Activated naive CD4-positive, alpha-beta T cell treated with anti-CD3 and anti-CD28 coated beads, Interleukin-2, amount 10 ng/mL, durations not matched to agents 7 days and 5 days (primary cell): ENCODE measurements around the gene ARF5.

Experiments
- CTCF ChIA-PET: fragments of 350-600 bp; sonication (Branson Sonifier 250); formaldehyde crosslinking; loops from one replicate; lab custom pipeline; 2021; ENCODE audit warnings: antibody characterized with exemption; lab: Charles Lee
- DNase-seq: peaks from one replicate; pipeline ENCODE4 v3.0.0-alpha.2; 2020
- H3K27ac Mint-ChIP-seq: one replicate; pipeline ENCODE4 v1.8.0; 2021; ENCODE audit warnings: mild to moderate bottlenecking, moderate library complexity, mixed read lengths
- H3K27me3 Mint-ChIP-seq: one replicate; pipeline ENCODE4 v1.8.0; 2021; ENCODE audit warnings: mild to moderate bottlenecking, mixed read lengths
- H3K36me3 Mint-ChIP-seq: one replicate; pipeline ENCODE4 v1.8.0; 2021; ENCODE audit warnings: mixed read lengths
- H3K4me1 Mint-ChIP-seq: one replicate; pipeline ENCODE4 v1.8.0; 2021; ENCODE audit warnings: mixed read lengths
- H3K4me3 Mint-ChIP-seq: one replicate; pipeline ENCODE4 v1.8.0; 2021; ENCODE audit warnings: mild to moderate bottlenecking, moderate library complexity, mixed read lengths
- H3K9me3 Mint-ChIP-seq: one replicate; pipeline ENCODE4 v1.8.0; 2021; ENCODE audit warnings: mixed read lengths

The ARF5 gene

DNA sequence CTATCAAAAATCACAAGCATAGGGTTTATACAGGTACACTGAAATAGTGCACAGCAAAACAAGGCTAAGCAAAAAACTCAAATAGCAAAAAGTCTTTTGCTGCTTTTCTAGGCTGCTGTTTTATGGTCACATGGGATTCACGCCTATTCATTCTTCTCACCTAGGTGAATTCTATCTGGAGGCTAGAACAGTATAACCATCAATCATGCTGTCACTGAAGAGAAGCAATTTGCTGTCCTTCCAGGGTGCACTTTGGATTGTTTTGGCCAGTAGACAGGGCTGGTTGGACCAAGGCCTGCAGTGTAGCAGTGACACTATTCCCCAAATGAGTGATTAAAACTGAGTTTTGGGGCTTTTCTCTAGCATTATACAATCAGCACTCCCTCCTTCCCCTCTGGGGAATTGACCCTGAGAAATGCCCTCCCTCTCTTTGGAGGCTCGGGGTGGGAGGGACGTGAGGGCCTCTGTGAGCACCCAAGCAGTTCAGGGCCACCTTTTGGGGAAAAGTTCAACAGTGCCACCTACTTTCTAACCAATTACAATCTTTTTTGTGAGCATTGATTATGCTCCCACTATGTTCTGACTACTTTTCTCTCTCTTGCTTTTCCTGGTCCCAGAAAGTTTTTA lies 47.6 kb downstream of the ARF5 start:
- Mint-ChIP-seq H3K4me1 (no peaks in the 10 kb centered on the region), H3K27ac (no peak overlapping the region)
- CTCF ChIA-PET = no interaction called here

DNA sequence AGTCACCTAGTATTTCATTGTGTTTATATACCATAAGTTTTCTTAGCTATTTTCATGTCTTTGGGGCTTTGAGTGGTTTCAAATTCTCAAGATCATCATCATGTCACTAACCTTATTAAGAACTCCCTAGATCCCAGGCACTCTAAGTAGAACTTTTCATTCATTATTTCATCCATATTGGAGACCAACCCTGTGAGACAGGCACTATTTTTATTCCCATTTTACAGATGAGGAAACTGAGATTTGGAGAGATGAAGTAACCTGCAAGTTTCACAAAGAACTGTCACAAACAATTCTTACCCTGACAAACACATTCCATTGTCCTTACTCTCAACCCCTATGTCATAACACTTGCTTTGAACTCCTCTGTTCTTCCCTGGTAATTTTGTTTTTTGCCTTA lies 50.0 kb downstream of the ARF5 start:
- H3K9me3 Mint-ChIP-seq = no peaks in the 10 kb centered on the region
- H3K4me3 Mint-ChIP-seq = no peak overlapping the region
- DNase-seq = no peak
- no peaks in the 10 kb centered on the region for H3K36me3 Mint-ChIP-seq
- no peak overlapping the region for H3K27ac Mint-ChIP-seq
- H3K4me1 Mint-ChIP-seq = no peaks in the 10 kb centered on the region
- CTCF ChIA-PET = no interaction called here
- H3K27me3 Mint-ChIP-seq = peaks cover 22% of the 10 kb centered on the region

More for the DNA sequence above, 47.6 kb downstream of the ARF5 start:
- H3K9me3 Mint-ChIP-seq = no peaks in the 10 kb centered on the region
- no peak overlapping the region for H3K4me3 Mint-ChIP-seq
- H3K27me3 Mint-ChIP-seq = peaks cover 29% of the 10 kb centered on the region
- DNase-seq = no peak
- no peaks in the 10 kb centered on the region for H3K36me3 Mint-ChIP-seq
